K562 (cell line): ENCODE data around the gene ETS1. TPM values are rescaled to one million over a fixed set of nuclear protein-coding genes. Genes with fewer than 3 reads are reported as not detected.

Source experiments
- CHD7 ChIP-seq: fragments of 200-600 bp; sonication (generic); IDR thresholded peaks from one replicate; pipeline ENCODE4 v1.6.1; 2012; ENCODE audit warnings: mild to moderate bottlenecking, low read depth, low read length, inconsistent platforms
- MLX ChIP-seq, 2 experiments: fragments of 450-650 bp in 1 of 2; sonication (generic) in 1 of 2; formaldehyde crosslinking; conservative IDR thresholded peaks; 2 replicates each; pipeline versions ENCODE4 v1.4.0 to v1.8.1; 2020 to 2022; ENCODE audit warnings: mild to moderate bottlenecking in 1 of 2, missing genetic modification reagents in 1 of 2
- TARDBP ChIP-seq: fragments of 450-650 bp; IDR thresholded peaks from 2 replicates; pipeline ENCODE4 v1.6.1; 2016
- polyA plus RNA-seq, 8 experiments: library from polyadenylated mRNA; depleted of rRNA in 4 of 8; stranded (reverse) in 5 of 8; unstranded in 3 of 8; fragments of >200 nt; fragmentation: Nextera tagmentation in 2 of 8; fragmentation: Illumina TruSeq in 1 of 8; extraction: Ambion mirVana in 2 of 8; extraction: Trizol in 1 of 8; gene quantifications; 2 replicates each; pipeline versions ENCODE4 v1.2.1 to v1.2.3, GENCODE V29; 2011 to 2014; ENCODE audit warnings: inconsistent platforms in 1 of 8, missing spikeins in 1 of 8
- total RNA-seq, 7 experiments: library from RNA; depleted of rRNA in 6 of 7; stranded (reverse); fragments of >200 nt in 6 of 7; fragmentation: Illumina TruSeq in 2 of 7; extraction: Trizol in 2 of 7; gene quantifications; 2 replicates each; pipeline versions ENCODE4 v1.2.1 to v1.2.3, GENCODE V29; 2011 to 2021; ENCODE audit warnings: low replicate concordance in 1 of 7

ETS1 gene
- total and polyA plus RNA-seq, 9 of the 15 experiments (the other 6 are each of a cell fraction or from before 2014, with no cell fraction given) = 0.04 to 1.4 (median 0.23) TPM

- TF ChIP-seq CHD7 (no peak), TARDBP (no peak), MLX (CRISPR knock-in tag; conservative IDR thresholded peaks at IDR 0.05) (no peak)
Observed at GRCh38 chr11:128494418-128495332, 92.7 kb downstream of the ETS1 start (continued).
